ENCODE data around the gene ZBTB38.

Gene ZBTB38

GRCh38 chr3:141388395-141388794 lies 20.1 kb downstream of the ZBTB38 start:
- DNase-seq (ENCODE audit: low read depth): no peak

- no peak for DNase-seq (ENCODE audit: low read depth)
Observed at GRCh38 chr3:141388823-141389621, 20.7 kb downstream of the ZBTB38 start.

- no peak for DNase-seq (ENCODE audit: low read depth)
Observed at GRCh38 chr3:141389703-141390102, 21.4 kb downstream of the ZBTB38 start.

- DNase-seq (ENCODE audit: low read depth): no peak
Observed at GRCh38 chr3:141390747-141391146, 22.4 kb downstream of the ZBTB38 start.

- DNase-seq (ENCODE audit: low read depth): no peak
Observed at GRCh38 chr3:141391298-141391990, 23.1 kb downstream of the ZBTB38 start.

- DNase-seq (ENCODE audit: low read depth): no peak
Observed at GRCh38 chr3:141391991-141392316, 23.6 kb downstream of the ZBTB38 start.

- no peak for DNase-seq (ENCODE audit: low read depth)
Observed at GRCh38 chr3:141392416-141392815, 24.1 kb downstream of the ZBTB38 start.

GRCh38 chr3:141392897-141393734 lies 24.8 kb downstream of the ZBTB38 start:
- DNase-seq (ENCODE audit: low read depth): no peak

- no peak for DNase-seq (ENCODE audit: low read depth)
Observed at GRCh38 chr3:141393735-141394076, 25.4 kb downstream of the ZBTB38 start.

GRCh38 chr3:141394560-141394959 lies 26.3 kb downstream of the ZBTB38 start:
- no peak for DNase-seq (ENCODE audit: low read depth)

- DNase-seq (ENCODE audit: low read depth): no peak
Observed at GRCh38 chr3:141395005-141395589, 26.8 kb downstream of the ZBTB38 start.

GRCh38 chr3:141397996-141398395 lies 29.7 kb downstream of the ZBTB38 start:
- no peak for DNase-seq (ENCODE audit: low read depth)

GRCh38 chr3:141399200-141399599 lies 30.9 kb downstream of the ZBTB38 start:
- DNase-seq (ENCODE audit: low read depth): no peak

GRCh38 chr3:141400073-141400971 lies 32.0 kb downstream of the ZBTB38 start:
- DNase-seq (ENCODE audit: low read depth): no peak

GRCh38 chr3:141401095-141401494 lies 32.8 kb downstream of the ZBTB38 start:
- no peak for DNase-seq (ENCODE audit: low read depth)

- DNase-seq (ENCODE audit: low read depth): peak; percentile 39
Observed at GRCh38 chr3:141401573-141402475, 33.5 kb downstream of the ZBTB38 start.

GRCh38 chr3:141402476-141403171 lies 34.3 kb downstream of the ZBTB38 start:
- DNase-seq (ENCODE audit: low read depth): peak; percentile 17

GRCh38 chr3:141403576-141403975 lies 35.3 kb downstream of the ZBTB38 start:
- DNase-seq (ENCODE audit: low read depth): no peak

- no peak for DNase-seq (ENCODE audit: low read depth)
Observed at GRCh38 chr3:141405025-141405424, 36.7 kb downstream of the ZBTB38 start.

- DNase-seq (ENCODE audit: low read depth): no peak
Observed at GRCh38 chr3:141405591-141405990, 37.3 kb downstream of the ZBTB38 start.
